ENCODE data around the gene KLF5. TPM values are rescaled to one million over a fixed set of nuclear protein-coding genes. Genes with fewer than 3 reads are reported as not detected.

The KLF5 gene
- total and polyA plus RNA-seq, 10 of the 15 experiments (the other 5 are each of a cell fraction or from before 2014, with no cell fraction given) = 0.43 to 5.2 (median 1.0) TPM

GRCh38 chr13:73061876-73062275, 3.1 kb downstream of the KLF5 start:
- H3K79me2 ChIP-seq (ENCODE audit: control insufficient read depth, insufficient read depth, low read length) = no peaks in the 10 kb centered on the region
- no peaks in the 10 kb centered on the region for H3K9me3 ChIP-seq (replicated peaks; ENCODE audit: control insufficient read depth, insufficient read depth, low read length)
- no peak overlapping the region for H3K4me3 ChIP-seq
- no TSS peak for BruUV-seq (replicated peaks)
- peaks cover 0 to 4% of the 10 kb centered on the region in 2 experiments; a peak in 2 of 4 replicates for H3K27me3 ChIP-seq (replicated peaks in 1 of 2; ENCODE audit: control insufficient read depth in 2 of 2, insufficient read depth in 2 of 2, low read length in 1 of 2)
- H3K36me3 ChIP-seq (ENCODE audit: control insufficient read depth in 2 of 2, insufficient read depth in 2 of 2, low read length in 1 of 2) = no peaks in the 10 kb centered on the region
- TF ChIP-seq SKIL (IDR thresholded peaks at IDR 0.05; ENCODE audit: low read depth, poor library complexity, severe bottlenecking) (no peak), FOS (IDR thresholded peaks at IDR 0.05; ENCODE audit: borderline replicate concordance, extremely low read depth, insufficient read length) (no peak), BHLHE40 (IDR thresholded peaks at IDR 0.05; ENCODE audit: borderline replicate concordance in 1 of 2, low read depth in 2 of 2, low read length in 1 of 2) (no peak), PBX3 (IDR thresholded peaks at IDR 0.05; ENCODE audit: insufficient replicate concordance, low read depth, low read length) (no peak), HDAC2 (IDR thresholded peaks at IDR 0.05) (no peak), ELK1 (IDR thresholded peaks at IDR 0.05; ENCODE audit: low read depth, low read length) (no peak), SP1 (IDR thresholded peaks at IDR 0.05; ENCODE audit: low read depth, low read length) (no peak), FOXK2 (IDR thresholded peaks at IDR 0.05) (no peak)
- intact Hi-C loops (cut with micrococcal nuclease; ENCODE audit: unreplicated experiment) (no loop called here), in situ Hi-C loops (cut with MboI) (no loop called here)
- SMC1A ChIA-PET (ENCODE audit: uncharacterized antibody, unreplicated experiment) = no interaction called here
- peaks cover 3% of the 10 kb centered on the region; the same call in 1 of the 2 replicates for H3K4me1 ChIP-seq (ENCODE audit: control insufficient read depth, insufficient read depth, low read length)
- H2AFZ ChIP-seq (ENCODE audit: control insufficient read depth, low read depth, low read length) = no peak overlapping the region
- H3K4me2 ChIP-seq (ENCODE audit: control insufficient read depth, insufficient read depth) = no peak overlapping the region
- DNase-seq (ENCODE audit: low read depth, low spot score) = no peak
- H4K20me1 ChIP-seq (ENCODE audit: control insufficient read depth, insufficient read depth) = no peaks in the 10 kb centered on the region
- WGBS (ENCODE audit: insufficient coverage, insufficient replicate concordance, low lambda C conversion rate, missing lambda C conversion rate) = 81% methylated on average over 9 of the region's 9 CpGs
- POLR2A ChIA-PET = no interaction called here
- CTCF ChIA-PET = no interaction called here
- RAD21 ChIA-PET (ENCODE audit: unreplicated experiment) = no interaction called here
- no peak overlapping the region for H3K9ac ChIP-seq (ENCODE audit: control insufficient read depth, insufficient read depth, low read length)
- no peak for ATAC-seq
- no peak overlapping the region for H3K27ac ChIP-seq (ENCODE audit: control insufficient read depth, insufficient read depth)
- no peak for FAIRE-seq

All from GM12878 (cell line).